K562 (cell line): ENCODE data around the gene GNA14. TPM values are rescaled to one million over a fixed set of nuclear protein-coding genes. Genes with fewer than 3 reads are reported as not detected.

Source experiments
- ATAC-seq: fragments of 200-7000 bp; cut with Tn5 transposase; 3 replicates; pipeline ENCODE4 v1.9.1; 2020; ENCODE audit warnings: moderate library complexity
- BruUV-seq: library from RNA; stranded (reverse); fragments of 400-500 nt; replicated peaks from 2 replicates; lab custom pipeline; 2021; lab: Mats Ljungman, UMichigan
- CTCF ChIA-PET: fragments of 300-600 bp; formaldehyde crosslinking; extraction: SDS; loops from one replicate; lab custom pipeline; 2021; ENCODE audit warnings: low intra/inter-chr PET ratio; lab: Yijun Ruan, JAX
- POLR2A ChIA-PET: fragments of 300-600, 350-650 bp; sonication (Branson Sonifier 250); formaldehyde crosslinking; extraction: SDS; loops from one replicate; lab custom pipeline; 2021; ENCODE audit warnings: antibody characterized with exemption, inconsistent platforms; lab: Yijun Ruan, JAX
- DNase-seq, 4 experiments: peaks; one replicate each; pipeline versions ENCODE4 v3.0.0 to v3.0.0-alpha.2; 2011 to 2018; ENCODE audit warnings: low spot score in 3 of 4, mixed read lengths in 3 of 4; ENCODE audit errors: extremely low read depth in 1 of 4
- FAIRE-seq: peaks from 2 replicates; lab custom pipeline; 2011; peaks lifted over from hg19 to GRCh38; lab: Jason Lieb, UNC
- H2AFZ ChIP-seq: 2 replicates; pipeline ENCODE4 v1.6.0; 2011; ENCODE audit warnings: low read depth, low read length, control low read depth, inconsistent platforms
- H3K27ac ChIP-seq: fragments of 200-600 bp; 3 replicates; pipeline ENCODE4 v1.8.0; 2011; ENCODE audit warnings: low read depth, mild to moderate bottlenecking, control low read depth, inconsistent platforms, low read length, moderate library complexity, mixed read lengths; ENCODE audit errors: extremely low read depth
- H3K27me3 ChIP-seq, 2 experiments: fragments of 300-600 bp in 1 of 2; 2 replicates in 1 of 2; 3 replicates in 1 of 2; pipeline versions ENCODE4 v1.6.0 to v1.8.0; 2011; ENCODE audit warnings: inconsistent platforms in 2 of 2, low read length in 2 of 2, mild to moderate bottlenecking in 1 of 2, mixed read lengths in 1 of 2, moderate library complexity in 1 of 2; ENCODE audit not compliant: control insufficient read depth in 2 of 2, insufficient read depth in 2 of 2
- H3K36me3 ChIP-seq: fragments of 300-600 bp; 3 replicates; pipeline ENCODE4 v1.8.0; 2011; ENCODE audit warnings: mild to moderate bottlenecking, low read length, inconsistent platforms; ENCODE audit not compliant: control insufficient read depth, insufficient read depth
- H3K4me1 ChIP-seq, 2 experiments: fragments of 200-600 bp in 1 of 2; replicated peaks in 1 of 2; 2 replicates in 1 of 2; 3 replicates in 1 of 2; pipeline versions ENCODE4 v1.5.1 to v1.8.0; 2011; ENCODE audit warnings: inconsistent platforms in 2 of 2, low read length in 2 of 2, mild to moderate bottlenecking in 1 of 2, mixed read lengths in 1 of 2, moderate library complexity in 1 of 2; ENCODE audit not compliant: control insufficient read depth in 2 of 2, insufficient read depth in 2 of 2
- H3K4me2 ChIP-seq: 2 replicates; pipeline ENCODE4 v1.6.1; 2011; ENCODE audit warnings: low read length, control low read depth, inconsistent platforms, mixed read lengths; ENCODE audit not compliant: insufficient read depth
- H3K4me3 ChIP-seq: fragments of 200-600 bp; sonication (generic), shearing (Covaris generic); 2 replicates; pipeline ENCODE4 v1.5.1; 2016; ENCODE audit warnings: control low read depth, inconsistent platforms
- H3K79me2 ChIP-seq: fragments of 200-600 bp; 3 replicates; pipeline ENCODE4 v1.8.0; 2011; ENCODE audit warnings: low read length, inconsistent platforms; ENCODE audit not compliant: control insufficient read depth, insufficient read depth
- H3K9ac ChIP-seq, 2 experiments: 2 replicates each; pipeline versions ENCODE4 v1.6.0 to v1.6.1; 2011; ENCODE audit warnings: low read depth in 2 of 2, low read length in 2 of 2, control low read depth in 1 of 2, inconsistent platforms in 1 of 2, mild to moderate bottlenecking in 1 of 2, mixed read lengths in 1 of 2; ENCODE audit not compliant: insufficient read depth in 1 of 2
- H3K9me1 ChIP-seq: one replicate; pipeline ENCODE4 v1.6.0; 2011; ENCODE audit warnings: inconsistent platforms, mild to moderate bottlenecking, low read length, moderate library complexity; ENCODE audit not compliant: control insufficient read depth, insufficient read depth
- H3K9me3 ChIP-seq: replicated peaks from 2 replicates; pipeline ENCODE4 v1.5.1; 2011; ENCODE audit warnings: low read depth, low read length, inconsistent platforms; ENCODE audit not compliant: control insufficient read depth, insufficient read depth
- H4K20me1 ChIP-seq: replicated peaks from 2 replicates; pipeline ENCODE4 v1.6.1; 2011; ENCODE audit warnings: low read length, inconsistent platforms, mixed read lengths; ENCODE audit not compliant: control insufficient read depth, insufficient read depth
- BCL6 ChIP-seq: fragments of 250-450 bp; sonication (Bioruptor Pico); IDR thresholded peaks from 2 replicates; pipeline ENCODE4 v1.4.0; 2020
- BRD4 ChIP-seq: fragments of 200-600 bp; sonication (generic); IDR thresholded peaks from 2 replicates; pipeline ENCODE4 v1.6.1; 2017; ENCODE audit warnings: inconsistent platforms
- CTCF ChIP-seq, 3 experiments: IDR thresholded peaks in 2 of 3; conservative IDR thresholded peaks in 1 of 3; 2 replicates each; pipeline ENCODE4 v1.5.1; 2011 to 2012; ENCODE audit warnings: low read length in 3 of 3, mild to moderate bottlenecking in 3 of 3, control low read depth in 2 of 3, improper control_type of control experiment in 1 of 3, inconsistent platforms in 1 of 3, low read depth in 1 of 3, mixed read lengths in 1 of 3, moderate library complexity in 1 of 3; ENCODE audit not compliant: insufficient read depth in 2 of 3
- CUX1 ChIP-seq: fragments of 200-800 bp; sonication (Bioruptor generic); IDR thresholded peaks from 2 replicates; pipeline ENCODE4 v1.6.1; 2016; ENCODE audit warnings: missing genetic modification characterization, missing compliant biosample characterization
- FIP1L1 ChIP-seq: fragments of 200-400 bp; formaldehyde crosslinking; IDR thresholded peaks from 2 replicates; pipeline ENCODE4 v1.6.1; 2018; ENCODE audit warnings: mild to moderate bottlenecking, low read depth, low read length; ENCODE audit not compliant: poor library complexity, severe bottlenecking
- KLF1 ChIP-seq: fragments of 450-650 bp; IDR thresholded peaks from 2 replicates; pipeline ENCODE4 v1.6.1; 2016; ENCODE audit warnings: missing genetic modification characterization, missing compliant biosample characterization
- MBD2 ChIP-seq: sonication (generic); IDR thresholded peaks from 2 replicates; pipeline ENCODE4 v1.6.1; 2016; ENCODE audit warnings: low read depth, borderline replicate concordance
- RAD21 ChIP-seq, 2 experiments: fragments of 250-450 bp in 1 of 2; fragments of 450-650 bp in 1 of 2; sonication (Bioruptor Pico) in 1 of 2; formaldehyde crosslinking in 1 of 2; IDR thresholded peaks in 1 of 2; conservative IDR thresholded peaks in 1 of 2; 2 replicates each; pipeline versions ENCODE4 v1.4.0 to v1.8.0; 2020 to 2022; ENCODE audit warnings: mild to moderate bottlenecking in 2 of 2, moderate library complexity in 1 of 2
- RBM22 ChIP-seq: fragments of 200-400 bp; formaldehyde crosslinking; IDR thresholded peaks from 2 replicates; pipeline ENCODE4 v1.6.1; 2018; ENCODE audit warnings: low read length, low read depth; ENCODE audit not compliant: poor library complexity, severe bottlenecking
- SNIP1 ChIP-seq: fragments of 450-650 bp; IDR thresholded peaks from 2 replicates; pipeline ENCODE4 v1.7.1; 2017; ENCODE audit warnings: low read depth, mild to moderate bottlenecking
- USF2 ChIP-seq: sonication (generic); formaldehyde crosslinking; IDR thresholded peaks from 2 replicates; pipeline ENCODE4 v1.5.0; 2020; ENCODE audit warnings: missing genetic modification reagents
- ZNF586 ChIP-seq: fragments of 450-650 bp; formaldehyde crosslinking; conservative IDR thresholded peaks from 2 replicates; pipeline ENCODE4 v1.4.0; 2020; ENCODE audit warnings: mild to moderate bottlenecking, moderate library complexity
- ZNF764 ChIP-seq: fragments of 250-450 bp; sonication (Bioruptor Pico); IDR thresholded peaks from 2 replicates; pipeline ENCODE4 v1.4.0; 2020; ENCODE audit warnings: low read depth, mild to moderate bottlenecking, moderate library complexity
- ZNF766 ChIP-seq: fragments of 200-800 bp; sonication (Bioruptor generic); conservative IDR thresholded peaks from 2 replicates; pipeline ENCODE4 v1.6.1; 2016; ENCODE audit warnings: missing genetic modification characterization, missing compliant biosample characterization
- WGBS: fragments of 100-300 bp; shearing (Covaris generic); methylation state at CpG from one replicate; pipeline ENCODE4 v1.1.6; 2016; ENCODE audit warnings: low coverage, mixed read lengths; ENCODE audit not compliant: insufficient coverage; ENCODE audit errors: missing lambda C conversion rate; 5-methylcytosine and 5-hydroxymethylcytosine counted together
- in situ Hi-C: fragments of 300-500 bp; cut with MboI; formaldehyde crosslinking; loops from 4 replicates; pipeline ENCODE4 v1.15.0; 2018; ENCODE audit warnings: inconsistent platforms, mixed read lengths
- intact Hi-C: fragments of 100-400 bp; cut with micrococcal nuclease; formaldehyde crosslinking; loops from 2 replicates; pipeline ENCODE4 v1.14.2; 2022
- polyA plus RNA-seq, 8 experiments: library from polyadenylated mRNA; depleted of rRNA in 4 of 8; stranded (reverse) in 5 of 8; unstranded in 3 of 8; fragments of >200 nt; fragmentation: Nextera tagmentation in 2 of 8; fragmentation: Illumina TruSeq in 1 of 8; extraction: Ambion mirVana in 2 of 8; extraction: Trizol in 1 of 8; gene quantifications; 2 replicates each; pipeline versions ENCODE4 v1.2.1 to v1.2.3, GENCODE V29; 2011 to 2014; ENCODE audit warnings: inconsistent platforms in 1 of 8, missing spikeins in 1 of 8
- total RNA-seq, 7 experiments: library from RNA; depleted of rRNA in 6 of 7; stranded (reverse); fragments of >200 nt in 6 of 7; fragmentation: Illumina TruSeq in 2 of 7; extraction: Trizol in 2 of 7; gene quantifications; 2 replicates each; pipeline versions ENCODE4 v1.2.1 to v1.2.3, GENCODE V29; 2011 to 2021; ENCODE audit warnings: low replicate concordance in 1 of 7

GNA14 gene
- total and polyA plus RNA-seq, 9 of the 15 experiments (the other 6 are each of a cell fraction or from before 2014, with no cell fraction given): 0.03 to 0.11 (median 0.03) TPM; not detected in 6

GRCh38 chr9:77457916-77458592 lies 190.1 kb downstream of the GNA14 start:
- ChIA-PET POLR2A (no interaction called here), CTCF (interaction anchor here (1.2 kb wide), 1 partner anchor 577 kb away, joined by 3 read pairs; no protein-coding TSS in a partner anchor)
- BruUV-seq: no TSS peak
- H3K9me3 ChIP-seq: no peaks in the 10 kb centered on the region
- no peaks in the 10 kb centered on the region; a peak in 1 of 5 replicates for H3K4me1 ChIP-seq
- in situ Hi-C loops (no loop called here), intact Hi-C loops (loop anchor here (2.0 to 10.0 kb wide), 4 partner anchors 189 to 664 kb away; partner anchors contain the start of gene GNA14)
- H3K9ac ChIP-seq: no peak overlapping the region
- H3K27me3 ChIP-seq: peaks cover 0 to 17% of the 10 kb centered on the region in 2 experiments; a peak in 1 of 5 replicates
- no peak overlapping the region for H3K4me2 ChIP-seq
- WGBS: 38% methylated on average over 9 of the region's 15 CpGs
- ATAC-seq (peak; percentile 93), DNase-seq (peak; percentile 54 to 68 (median 62)), FAIRE-seq (peak; percentile 58)
- no peaks in the 10 kb centered on the region for H3K79me2 ChIP-seq
- no peak overlapping the region for H2AFZ ChIP-seq
- H3K36me3 ChIP-seq: no peaks in the 10 kb centered on the region
- H3K27ac ChIP-seq: no peak overlapping the region
- no peaks in the 10 kb centered on the region for H4K20me1 ChIP-seq
- no peaks in the 10 kb centered on the region for H3K9me1 ChIP-seq
- no peak overlapping the region for H3K4me3 ChIP-seq
- TF ChIP-seq RBM22 (no peak), RAD21 (CRISPR knock-in tag; conservative IDR thresholded peaks at IDR 0.05 in 1 of 2, IDR thresholded peaks at IDR 0.05 in 1 of 2) (peak; percentile 13 to 44; a peak in 2 of 4 replicates), SNIP1 (no peak), MBD2 (no peak), BCL6 (no peak), BRD4 (no peak), CUX1 (CRISPR knock-in tag) (no peak), KLF1 (tag) (no peak), FIP1L1 (no peak), ZNF766 (CRISPR knock-in tag) (no peak), ZNF764 (CRISPR knock-in tag) (no peak), CTCF (IDR thresholded peaks at IDR 0.05 in 2 of 3, conservative IDR thresholded peaks at IDR 0.05 in 1 of 3; ENCODE audit: insufficient read depth in 2 of 3, low read depth in 1 of 3, low read length in 3 of 3) (peak; percentile 72 to 73 (median 73)), USF2 (CRISPR knock-in tag) (no peak), ZNF586 (CRISPR knock-in tag) (no peak)
